IMR-90 (cell line): ENCODE data around the gene RUNX2.

ENCODE experiments used
- BHLHE40 ChIP-seq: fragments of 150-350 bp; IDR thresholded peaks from 2 replicates; pipeline ENCODE4 v1.6.1; 2016; ENCODE audit warnings: mild to moderate bottlenecking, low read depth, low read length
- CEBPB ChIP-seq: IDR thresholded peaks from 2 replicates; pipeline ENCODE4 v1.6.1; 2012; ENCODE audit warnings: low read depth, low read length, improper control_type of control experiment
- FOS ChIP-seq: fragments of 150-350 bp; IDR thresholded peaks from 2 replicates; pipeline ENCODE4 v1.6.1; 2016; ENCODE audit warnings: low read depth, low read length
- MAFK ChIP-seq: IDR thresholded peaks from 2 replicates; pipeline ENCODE4 v1.6.1; 2012; ENCODE audit warnings: low read depth, low read length, improper control_type of control experiment
- MAZ ChIP-seq: IDR thresholded peaks from 2 replicates; pipeline ENCODE4 v1.6.1; 2012; ENCODE audit warnings: low read depth, mild to moderate bottlenecking, low read length, improper control_type of control experiment, moderate library complexity, borderline replicate concordance
- MXI1 ChIP-seq: IDR thresholded peaks from 2 replicates; pipeline ENCODE4 v1.6.1; 2012; ENCODE audit warnings: low read depth, mild to moderate bottlenecking, low read length, moderate library complexity, borderline replicate concordance
- POLR2A ChIP-seq: IDR thresholded peaks from 2 replicates; pipeline ENCODE4 v1.6.1; 2012; ENCODE audit warnings: mild to moderate bottlenecking, low read depth, low read length
- RCOR1 ChIP-seq: IDR thresholded peaks from 2 replicates; pipeline ENCODE4 v1.6.1; 2012; ENCODE audit warnings: mild to moderate bottlenecking, low read length, improper control_type of control experiment; ENCODE audit not compliant: insufficient replicate concordance
- SMC3 ChIP-seq: fragments of 150-350 bp; IDR thresholded peaks from 2 replicates; pipeline ENCODE4 v1.6.1; 2016; ENCODE audit warnings: low read depth, mild to moderate bottlenecking, antibody characterized with exemption, low read length, moderate library complexity
- TF ChIP-seq, protein P1 (sequence below): conservative IDR thresholded peaks from 2 replicates; pipeline ENCODE4 v1.5.1; 2012; ENCODE audit warnings: mild to moderate bottlenecking, low read depth, low read length, improper control_type of control experiment
- TF ChIP-seq, protein P2 (sequence below): fragments of 150-350 bp; IDR thresholded peaks from 2 replicates; pipeline ENCODE4 v1.6.1; 2017; ENCODE audit warnings: mild to moderate bottlenecking, antibody characterized with exemption, low read length, low read depth
- TF ChIP-seq, protein P3 (sequence below): fragments of 150-350 bp; IDR thresholded peaks from 2 replicates; pipeline ENCODE4 v1.6.1; 2016; ENCODE audit warnings: low read depth, mild to moderate bottlenecking, low read length, moderate library complexity, borderline replicate concordance

DNA sequence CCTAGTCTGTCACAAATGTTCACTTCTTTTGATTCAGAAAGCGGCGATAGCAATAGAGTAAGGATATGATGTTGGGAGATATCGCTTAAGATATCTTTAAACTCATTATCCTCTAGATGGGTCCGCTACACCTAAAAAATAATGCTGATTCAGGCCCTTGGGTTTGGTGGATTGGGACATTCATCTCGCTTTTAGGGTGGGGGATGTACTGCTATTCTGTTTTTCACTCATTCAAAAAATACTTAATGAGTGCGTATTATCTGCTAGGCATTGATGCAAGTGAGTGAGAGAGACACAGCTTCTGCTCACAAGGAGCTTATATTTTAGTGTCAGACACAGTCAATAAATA lies 167.9 kb downstream of the RUNX2 start:
- TF ChIP-seq POLR2A (no peak), CEBPB (no peak), MXI1 (no peak), RCOR1 (no peak), FOS (no peak), MAZ (no peak), BHLHE40 (no peak), SMC3 (no peak), MAFK (peak; percentile 57)
- TF ChIP-seq, protein P1, sequence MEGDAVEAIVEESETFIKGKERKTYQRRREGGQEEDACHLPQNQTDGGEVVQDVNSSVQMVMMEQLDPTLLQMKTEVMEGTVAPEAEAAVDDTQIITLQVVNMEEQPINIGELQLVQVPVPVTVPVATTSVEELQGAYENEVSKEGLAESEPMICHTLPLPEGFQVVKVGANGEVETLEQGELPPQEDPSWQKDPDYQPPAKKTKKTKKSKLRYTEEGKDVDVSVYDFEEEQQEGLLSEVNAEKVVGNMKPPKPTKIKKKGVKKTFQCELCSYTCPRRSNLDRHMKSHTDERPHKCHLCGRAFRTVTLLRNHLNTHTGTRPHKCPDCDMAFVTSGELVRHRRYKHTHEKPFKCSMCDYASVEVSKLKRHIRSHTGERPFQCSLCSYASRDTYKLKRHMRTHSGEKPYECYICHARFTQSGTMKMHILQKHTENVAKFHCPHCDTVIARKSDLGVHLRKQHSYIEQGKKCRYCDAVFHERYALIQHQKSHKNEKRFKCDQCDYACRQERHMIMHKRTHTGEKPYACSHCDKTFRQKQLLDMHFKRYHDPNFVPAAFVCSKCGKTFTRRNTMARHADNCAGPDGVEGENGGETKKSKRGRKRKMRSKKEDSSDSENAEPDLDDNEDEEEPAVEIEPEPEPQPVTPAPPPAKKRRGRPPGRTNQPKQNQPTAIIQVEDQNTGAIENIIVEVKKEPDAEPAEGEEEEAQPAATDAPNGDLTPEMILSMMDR = no peak
- TF ChIP-seq, protein P2, sequence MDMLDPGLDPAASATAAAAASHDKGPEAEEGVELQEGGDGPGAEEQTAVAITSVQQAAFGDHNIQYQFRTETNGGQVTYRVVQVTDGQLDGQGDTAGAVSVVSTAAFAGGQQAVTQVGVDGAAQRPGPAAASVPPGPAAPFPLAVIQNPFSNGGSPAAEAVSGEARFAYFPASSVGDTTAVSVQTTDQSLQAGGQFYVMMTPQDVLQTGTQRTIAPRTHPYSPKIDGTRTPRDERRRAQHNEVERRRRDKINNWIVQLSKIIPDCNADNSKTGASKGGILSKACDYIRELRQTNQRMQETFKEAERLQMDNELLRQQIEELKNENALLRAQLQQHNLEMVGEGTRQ = no peak
- TF ChIP-seq, protein P3, sequence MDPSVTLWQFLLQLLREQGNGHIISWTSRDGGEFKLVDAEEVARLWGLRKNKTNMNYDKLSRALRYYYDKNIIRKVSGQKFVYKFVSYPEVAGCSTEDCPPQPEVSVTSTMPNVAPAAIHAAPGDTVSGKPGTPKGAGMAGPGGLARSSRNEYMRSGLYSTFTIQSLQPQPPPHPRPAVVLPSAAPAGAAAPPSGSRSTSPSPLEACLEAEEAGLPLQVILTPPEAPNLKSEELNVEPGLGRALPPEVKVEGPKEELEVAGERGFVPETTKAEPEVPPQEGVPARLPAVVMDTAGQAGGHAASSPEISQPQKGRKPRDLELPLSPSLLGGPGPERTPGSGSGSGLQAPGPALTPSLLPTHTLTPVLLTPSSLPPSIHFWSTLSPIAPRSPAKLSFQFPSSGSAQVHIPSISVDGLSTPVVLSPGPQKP = no peak
